Measurements from ENCODE around the gene ASIC1. TPM values are rescaled to one million over a fixed set of nuclear protein-coding genes. Genes with fewer than 3 reads are reported as not detected.

The ASIC1 gene
- total and polyA plus RNA-seq, 2 of the 13 experiments (the other 11 are each of a cell fraction or from before 2014, with no cell fraction given), result 0.44 to 1.5 TPM

GRCh38 chr12:50103351-50103750 is 46.0 kb downstream of the ASIC1 start:
- Histone ChIP-seq H3K27me3 (ENCODE audit: control insufficient read depth in 1 of 2, insufficient read depth in 2 of 2, low read length in 2 of 2) (no peaks in the 10 kb centered on the region), H3K27ac (ENCODE audit: extremely low read length, insufficient read depth, low read length) (peak overlapping the region; percentile 73), H3K4me2 (ENCODE audit: low read depth, low read length) (peak overlapping the region; percentile 96), H3K9ac (ENCODE audit: insufficient read depth, low read depth, low read length) (peak overlapping the region; percentile 72), H4K20me1 (ENCODE audit: insufficient read depth, low read length) (no peaks in the 10 kb centered on the region), H3K4me1 (ENCODE audit: insufficient read depth, low read length) (peaks cover 63% of the 10 kb centered on the region), H3K9me3 (ENCODE audit: low read length) (no peaks in the 10 kb centered on the region), H3K36me3 (replicated peaks in 1 of 2; ENCODE audit: control insufficient read depth in 1 of 2, insufficient read depth in 2 of 2, low read length in 2 of 2) (peaks cover 5 to 22% of the 10 kb centered on the region in 2 experiments), H3K79me2 (ENCODE audit: insufficient read depth, low read length) (no peaks in the 10 kb centered on the region), H2AFZ (ENCODE audit: low read length) (no peak overlapping the region), H3K4me3 (replicated peaks in 1 of 3; ENCODE audit: insufficient read depth in 1 of 3, low read depth in 2 of 3, low read length in 3 of 3) (peak overlapping the region in 2 of 3 experiments; percentile 58 to 75; a peak in 3 of 6 replicates)
- ATAC-seq, result no peak; the same call in 2 of the 3 replicates
- ChIA-PET POLR2A (interaction anchor here (0.8 to 4.6 kb wide), 10 partner anchors 9 to 298 kb away, joined by 3 to 93 read pairs (median 5); partner anchors contain the start of genes CERS5, COX14, LARP4 and SMARCD1), CTCF (ENCODE audit: low intra/inter-chr PET ratio, low total read pairs) (no interaction called here)
- no peak for FAIRE-seq
- in situ Hi-C loops (cut with HindIII; ENCODE audit: extremely low pct_ligation_motif_present, low pct_unique_long_range_greater_than_20kb) (no loop called here), intact Hi-C loops (cut with micrococcal nuclease; ENCODE audit: unreplicated experiment) (no loop called here)
- 100% methylated on average over 2 of the region's 2 CpGs for WGBS (ENCODE audit: low lambda C conversion rate)
- DNase-seq (ENCODE audit: low spot score), result no peak
- 0 out of 2 replicates have a peak, but pooled peaks have one; percentile 25 for TF ChIP-seq ZNF224 (CRISPR knock-in tag; IDR thresholded peaks at IDR 0.05)
- no peak for TF ChIP-seq ATF4 (CRISPR knock-in tag; IDR thresholded peaks at IDR 0.05)
- no peak for TF ChIP-seq ZNF235 (CRISPR knock-in tag; IDR thresholded peaks at IDR 0.05; ENCODE audit: borderline replicate concordance)
- no peak for TF ChIP-seq HMG20A (CRISPR knock-in tag; IDR thresholded peaks at IDR 0.05; ENCODE audit: borderline replicate concordance)
- no peak for TF ChIP-seq USF2 (IDR thresholded peaks at IDR 0.05; ENCODE audit: low read depth, low read length)
- 0 out of 2 replicates have a peak, but pooled peaks have one; percentile 27 for TF ChIP-seq USF2 (CRISPR knock-in tag; IDR thresholded peaks at IDR 0.05; ENCODE audit: borderline replicate concordance)
- TF ChIP-seq RFX5 (IDR thresholded peaks at IDR 0.05; ENCODE audit: low read depth, low read length), result no peak
- TF ChIP-seq ZNF879 (CRISPR knock-in tag; IDR thresholded peaks at IDR 0.05), result 0 out of 2 replicates have a peak, but pooled peaks have one; percentile 6
- TF ChIP-seq HBP1 (CRISPR knock-in tag; IDR thresholded peaks at IDR 0.05; ENCODE audit: low read depth), result no peak
- no peak for TF ChIP-seq FOXO4 (CRISPR knock-in tag; conservative IDR thresholded peaks at IDR 0.05)
- peak; percentile 3; the same call in 1 of the 2 replicates for TF ChIP-seq ZNF605 (CRISPR knock-in tag; IDR thresholded peaks at IDR 0.05)
- TF ChIP-seq ZNF326 (CRISPR knock-in tag; IDR thresholded peaks at IDR 0.05; ENCODE audit: borderline replicate concordance), result no peak
- 0 out of 2 replicates have a peak, but pooled peaks have one; percentile 30 for TF ChIP-seq ZNF766 (CRISPR knock-in tag; IDR thresholded peaks at IDR 0.05; ENCODE audit: borderline replicate concordance)
- BruUV-seq (replicated peaks), result no TSS peak

All from HepG2 (cell line).